Suppressor macrophage (primary cell): ENCODE measurements around the gene SIAH3.

ENCODE experiments used
- DNase-seq, 4 experiments: peaks; one replicate each; pipeline ENCODE4 v3.0.0-alpha.2; 2020 to 2022

The SIAH3 gene

GRCh38 chr13:45820106-45820838, 31.3 kb downstream of the SIAH3 start:
- DNase-seq = no peak

GRCh38 chr13:45817833-45818232, 33.7 kb downstream of the SIAH3 start:
- peak in 1 of 4 experiments; percentile 18 for DNase-seq

DNA sequence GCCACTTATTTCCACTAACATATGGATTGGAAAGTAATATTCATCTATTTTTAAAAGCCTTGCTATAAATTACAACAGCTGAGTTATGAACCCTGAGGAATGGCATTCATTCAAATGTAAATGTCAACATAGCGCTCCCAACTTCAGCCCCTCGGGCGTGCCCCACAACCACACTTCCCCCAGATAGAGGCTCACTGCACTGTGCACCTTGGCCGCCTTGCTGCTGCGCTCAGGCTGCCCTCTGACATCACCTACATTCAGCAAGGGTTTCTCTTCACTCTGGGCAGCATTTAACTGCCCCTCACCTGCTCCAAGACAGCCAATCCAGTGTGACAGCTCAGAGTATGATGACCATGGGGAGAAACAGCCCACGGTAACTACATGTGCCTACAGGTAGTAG, 35.1 kb downstream of the SIAH3 start:
- no peak for DNase-seq

GRCh38 chr13:45812695-45813372, 38.7 kb downstream of the SIAH3 start:
- no peak for DNase-seq

DNA sequence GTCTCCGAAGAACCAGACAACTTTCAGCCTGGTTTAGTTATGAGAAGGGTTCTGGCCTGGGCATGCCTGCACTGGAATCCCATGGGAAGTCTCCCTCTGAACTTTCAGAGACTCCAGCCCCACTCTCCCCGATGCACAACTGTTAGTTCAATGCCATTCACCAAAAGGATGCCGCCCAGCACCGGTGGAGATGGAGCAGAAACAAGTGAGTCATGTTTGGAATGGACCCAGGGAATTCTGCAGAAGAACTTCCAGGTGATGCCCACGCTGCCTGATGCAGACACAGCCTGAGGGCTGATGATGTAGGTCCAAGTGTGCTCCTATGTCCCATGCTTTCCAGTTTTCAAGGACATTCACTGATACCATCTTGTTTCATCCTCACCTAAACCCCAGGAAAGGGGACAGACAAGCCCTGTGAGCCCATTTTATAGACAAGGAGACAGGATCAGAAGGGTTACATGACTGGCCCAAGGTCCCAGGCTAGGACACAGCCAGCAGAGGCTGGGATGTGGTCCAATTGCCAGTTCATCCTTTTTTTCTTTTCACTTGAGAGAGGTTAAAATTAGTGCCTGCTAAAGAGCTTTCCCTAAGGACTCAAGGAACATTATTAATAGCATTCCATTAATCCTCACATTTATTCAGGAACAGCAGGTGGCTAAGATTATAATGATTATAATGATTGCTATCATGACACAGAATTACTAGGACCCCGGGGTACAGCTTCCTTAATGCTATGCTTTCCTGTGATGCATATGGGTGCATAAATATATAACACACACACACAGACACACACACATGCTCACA, 39.5 kb downstream of the SIAH3 start:
- no peak for DNase-seq

DNA sequence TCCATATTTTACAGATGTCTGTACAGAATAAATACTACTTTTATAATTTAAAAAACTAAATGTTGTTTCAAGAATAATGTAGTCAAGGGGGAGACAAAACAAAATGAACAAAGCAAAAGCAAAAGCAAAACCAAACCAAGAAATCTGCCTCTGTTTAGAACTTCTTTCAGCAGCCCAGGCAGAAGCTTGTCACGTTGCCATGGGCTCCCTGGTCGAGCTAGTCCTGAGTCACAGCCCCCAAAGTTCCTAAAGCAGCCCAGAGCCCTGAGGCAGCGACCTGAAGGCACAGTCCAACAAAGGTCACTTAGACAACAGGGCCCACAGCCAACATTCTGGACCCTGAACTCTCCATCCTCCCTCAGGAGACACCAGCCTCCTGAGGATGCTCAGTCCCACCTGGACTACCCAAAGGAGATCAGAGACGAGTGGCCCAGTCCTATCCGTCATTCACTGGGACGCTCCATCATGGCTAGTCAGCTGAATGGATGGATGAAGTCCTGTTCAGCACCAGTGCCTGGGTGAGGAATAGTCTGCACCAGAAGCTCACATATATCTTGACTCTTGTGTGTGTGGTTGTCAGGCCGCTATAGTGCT, 41.7 kb downstream of the SIAH3 start:
- no peak for DNase-seq

- no peak for DNase-seq
These were observed 42.6 kb downstream of the SIAH3 start for GRCh38 chr13:45808925-45809324.

GRCh38 chr13:45807520-45808099, 43.9 kb downstream of the SIAH3 start:
- DNase-seq = peak; percentile 63 to 71 (median 65)

DNA sequence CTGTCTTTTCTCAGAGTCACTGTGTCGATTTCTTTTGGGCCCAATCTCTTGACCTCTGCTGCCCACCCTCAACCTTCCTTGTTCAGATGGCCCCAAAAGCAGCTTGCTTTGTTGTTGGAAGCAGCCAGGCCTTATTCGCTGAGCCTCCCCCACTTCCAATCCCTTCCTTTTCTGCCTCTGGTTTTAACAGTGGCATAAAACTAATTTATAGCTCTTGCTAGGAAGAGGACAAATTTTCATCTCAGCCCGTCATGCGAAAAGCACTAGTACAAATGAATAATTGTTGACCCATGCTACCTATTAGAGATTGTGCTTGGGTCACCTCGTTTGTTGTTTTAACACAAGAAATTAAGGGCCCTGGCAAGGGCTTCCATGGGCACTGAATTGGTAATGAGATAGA, 51.1 kb downstream of the SIAH3 start:
- DNase-seq = no peak

DNA sequence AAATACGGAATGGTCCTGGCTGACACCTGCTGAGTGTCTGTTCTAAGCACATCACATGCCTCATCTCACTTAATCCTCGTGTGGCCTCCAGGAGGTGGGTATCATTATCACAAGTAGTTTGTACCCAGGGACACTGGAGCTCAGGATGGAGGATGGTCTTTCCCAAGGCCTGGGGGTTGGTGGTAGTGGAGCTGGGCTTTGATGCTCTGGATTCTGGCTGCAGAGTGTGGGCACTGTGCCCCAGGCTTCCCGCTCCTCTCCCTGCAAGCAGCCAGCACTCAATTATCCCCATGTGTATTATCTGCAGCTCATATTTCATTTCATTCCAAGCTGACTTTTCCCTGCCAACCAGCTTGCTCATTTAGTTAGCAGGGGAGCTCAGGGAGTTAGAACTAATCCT, 52.1 kb downstream of the SIAH3 start:
- no peak for DNase-seq

DNA sequence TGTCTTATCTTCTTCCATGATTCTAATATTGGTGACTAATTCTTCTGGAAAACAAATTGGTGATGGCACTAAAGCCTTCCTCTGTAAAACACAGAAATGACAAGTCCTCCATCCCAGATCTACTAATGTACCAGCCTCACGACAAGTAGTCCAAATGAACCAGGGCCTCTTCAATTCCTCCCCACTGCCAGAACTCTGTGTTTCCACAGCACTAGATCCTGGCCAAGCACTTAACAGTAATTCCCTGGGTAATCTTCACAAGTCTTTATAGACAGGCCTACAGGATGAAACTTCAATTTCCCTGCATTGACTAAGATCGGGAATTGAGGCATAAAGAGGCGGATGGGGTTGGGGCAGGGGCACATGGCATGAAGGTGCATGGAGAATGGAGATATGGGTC, 52.7 kb downstream of the SIAH3 start:
- no peak for DNase-seq

- DNase-seq = no peak
These were observed 54.9 kb downstream of the SIAH3 start for GRCh38 chr13:45796426-45797235.

DNA sequence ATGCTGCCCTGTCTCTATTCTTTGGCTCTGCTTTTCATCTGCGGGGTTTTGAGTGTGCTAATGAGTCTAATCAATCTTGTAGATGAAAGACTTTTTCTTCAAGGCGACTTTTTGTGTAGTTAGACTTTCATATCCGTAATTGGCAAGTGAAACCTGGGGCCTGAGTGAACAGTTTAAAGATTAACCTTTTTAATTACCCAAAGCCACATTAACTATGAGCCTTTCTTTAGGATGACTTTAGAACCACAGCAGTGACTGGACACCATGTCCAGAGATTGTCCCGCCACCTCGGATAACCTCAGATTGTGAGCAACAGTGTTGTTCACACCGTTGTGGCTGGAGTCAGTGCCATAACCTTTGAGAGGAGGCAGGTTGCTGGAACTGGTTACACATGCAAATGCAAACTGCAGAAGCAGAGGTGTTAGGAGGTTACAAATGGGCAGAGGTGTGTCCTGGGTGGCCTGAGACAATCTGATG, 58.7 kb downstream of the SIAH3 start:
- no peak for DNase-seq

- DNase-seq = no peak
These were observed 63.5 kb downstream of the SIAH3 start for GRCh38 chr13:45788011-45788410.

DNA sequence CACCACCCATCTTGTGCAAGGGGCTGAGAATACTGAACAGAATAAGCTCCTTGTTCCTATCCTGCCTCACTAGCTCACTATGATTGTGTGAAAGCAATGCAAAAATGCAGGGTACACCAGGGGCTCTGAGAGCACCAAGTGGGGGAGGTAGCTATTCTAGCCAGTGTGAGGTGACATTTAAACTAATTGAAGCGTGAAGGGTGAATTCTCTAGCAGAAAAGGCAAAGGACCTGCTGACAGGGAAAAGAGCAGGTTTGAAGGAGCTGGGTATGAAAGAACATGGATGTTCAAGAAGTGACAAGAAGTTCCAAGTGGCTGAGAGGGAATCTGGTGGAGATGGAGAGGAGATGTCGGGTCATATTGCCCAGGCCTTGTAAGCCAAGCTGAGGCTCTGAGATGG, 64.2 kb downstream of the SIAH3 start:
- DNase-seq = no peak

- no peak for DNase-seq
These were observed 65.1 kb downstream of the SIAH3 start for GRCh38 chr13:45786293-45786920.

DNA sequence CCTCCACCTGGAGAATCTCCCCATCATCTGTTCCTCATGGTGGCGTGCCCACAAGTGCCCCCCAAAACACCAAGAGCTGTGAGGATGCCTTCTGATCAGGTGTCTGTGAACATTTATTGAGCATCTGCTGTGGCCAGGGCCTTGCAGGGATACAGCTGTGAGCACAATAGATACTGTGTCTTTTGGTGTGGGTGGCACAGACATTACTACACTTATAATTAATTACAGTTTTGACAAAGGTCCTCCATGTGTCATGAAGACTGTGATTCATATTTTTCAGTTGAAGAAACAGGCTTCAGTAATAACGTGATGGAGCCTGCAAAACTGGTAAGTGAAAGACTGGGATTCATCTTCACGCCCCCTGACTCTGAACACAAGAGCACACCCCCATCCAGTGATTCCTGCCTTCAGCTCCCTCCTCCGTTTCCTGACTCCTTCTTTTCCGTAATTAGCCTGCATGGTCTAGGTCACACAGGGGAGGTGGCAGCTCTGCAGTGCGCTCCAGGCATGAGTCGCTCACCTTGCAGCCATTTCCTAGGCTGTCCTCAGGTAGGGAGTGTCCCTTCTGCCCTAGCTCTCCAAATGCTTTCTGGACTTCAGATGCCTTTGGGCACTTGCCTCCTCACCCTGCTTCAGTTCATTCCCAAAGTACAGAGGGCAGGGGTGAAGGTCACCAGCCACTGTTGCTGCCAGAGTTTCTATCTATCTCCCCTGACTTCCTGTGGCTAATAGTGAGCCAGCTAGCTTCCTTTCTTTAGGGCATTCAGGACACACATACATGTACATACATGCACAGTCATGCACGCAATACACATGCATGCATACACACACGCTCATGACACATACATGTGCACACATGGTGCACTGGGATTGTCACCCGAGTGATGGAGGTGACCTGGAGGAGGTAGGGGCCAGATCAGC, 66.5 kb downstream of the SIAH3 start:
- DNase-seq = no peak

- no peak for DNase-seq
These were observed 68.1 kb downstream of the SIAH3 start for GRCh38 chr13:45783346-45784043.

- peak in 3 of 4 experiments; percentile 3 to 19 (median 10) for DNase-seq
These were observed 69.1 kb downstream of the SIAH3 start for GRCh38 chr13:45782327-45783045.
